ENCODE measurements around the gene SLC5A11.
A peak's percentile ranks its signal among the peaks of the same experiment; 100 is the strongest.
"Not testable (repeated sequence)": the region's sequence is repeated elsewhere in the genome, so short reads cannot be mapped to it uniquely, and the experiment has no call there.

The SLC5A11 gene

DNA sequence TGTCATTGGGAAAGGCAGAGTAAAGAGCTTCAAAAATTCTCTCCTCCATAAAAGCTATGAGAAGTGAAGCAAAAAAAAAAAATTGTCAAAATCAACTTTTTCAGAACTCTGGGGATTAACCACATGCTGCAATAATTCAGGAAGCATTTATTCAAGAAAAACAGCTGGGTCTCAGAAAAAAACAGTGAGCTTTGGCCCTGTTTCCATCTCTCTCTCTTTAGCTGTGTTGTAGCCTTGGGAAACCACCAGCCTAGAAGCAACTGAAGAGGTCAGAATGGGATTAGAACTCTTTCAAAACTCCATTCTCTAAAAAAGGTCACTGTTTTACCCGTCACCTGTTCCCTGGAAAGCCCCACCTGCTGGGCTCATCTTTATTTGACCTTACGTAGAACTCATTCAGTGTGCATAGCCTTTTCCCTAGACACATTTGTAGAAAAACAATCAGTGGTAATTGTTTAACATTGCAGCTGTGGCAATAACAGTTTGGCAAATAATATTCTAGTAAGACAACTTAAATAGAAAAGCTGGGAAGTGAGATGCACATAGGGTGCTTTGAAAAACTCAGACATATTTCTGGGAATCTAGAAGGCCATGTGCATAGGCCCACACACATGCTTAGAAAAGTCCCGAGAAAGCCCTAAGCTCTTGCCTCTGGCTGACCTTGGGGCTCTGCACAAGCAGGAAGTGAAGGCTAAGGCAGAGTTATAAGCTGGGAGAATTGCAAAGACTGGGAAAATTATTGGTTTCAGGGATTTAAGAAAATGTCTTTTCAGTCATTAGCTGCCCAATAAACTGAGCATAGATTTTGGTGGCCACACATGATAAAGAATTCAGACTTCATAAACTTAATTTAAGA, 18.0 kb downstream of the SLC5A11 start:
- DNase-seq: no peak

DNA sequence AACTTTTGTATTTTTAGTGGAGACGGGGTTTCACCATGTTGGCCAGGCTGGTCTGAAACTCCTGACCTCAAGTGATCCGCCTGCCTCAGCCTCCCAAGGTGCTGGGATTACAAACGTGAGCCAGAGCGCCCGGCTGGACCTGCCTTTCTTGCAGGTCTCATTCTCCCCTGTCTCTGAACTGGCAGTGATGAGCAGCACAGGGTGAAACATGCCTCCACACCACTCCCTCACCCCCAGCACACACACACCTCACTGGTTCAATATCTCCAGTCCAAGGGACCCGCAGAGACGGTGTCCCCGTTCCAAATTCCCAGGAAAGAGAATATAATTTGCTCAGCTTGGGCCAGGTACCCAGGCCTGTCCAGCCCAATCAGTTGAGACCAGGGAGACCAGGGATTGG, 23.3 kb downstream of the SLC5A11 start:
- DNase-seq: no peak

DNA sequence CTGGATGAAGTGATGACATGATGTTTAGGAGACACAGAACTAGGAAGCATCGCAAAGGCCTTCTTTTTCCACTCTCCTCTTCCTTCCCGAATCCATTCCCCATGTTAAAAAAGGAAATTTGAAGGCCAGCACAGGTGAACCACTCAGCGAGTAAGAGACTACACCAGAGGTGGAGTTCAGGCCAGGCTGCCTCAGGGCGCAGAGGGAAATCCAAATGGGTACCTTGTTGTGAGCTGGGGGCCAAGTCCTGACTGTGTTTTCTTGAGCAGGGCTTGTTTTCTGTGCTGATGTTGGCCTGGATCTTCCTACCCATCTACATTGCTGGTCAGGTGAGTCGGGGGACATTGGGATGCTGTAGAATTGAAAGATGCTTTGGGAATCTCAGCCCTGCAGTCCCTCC, 26.1 kb downstream of the SLC5A11 start:
- no peak for DNase-seq

DNA sequence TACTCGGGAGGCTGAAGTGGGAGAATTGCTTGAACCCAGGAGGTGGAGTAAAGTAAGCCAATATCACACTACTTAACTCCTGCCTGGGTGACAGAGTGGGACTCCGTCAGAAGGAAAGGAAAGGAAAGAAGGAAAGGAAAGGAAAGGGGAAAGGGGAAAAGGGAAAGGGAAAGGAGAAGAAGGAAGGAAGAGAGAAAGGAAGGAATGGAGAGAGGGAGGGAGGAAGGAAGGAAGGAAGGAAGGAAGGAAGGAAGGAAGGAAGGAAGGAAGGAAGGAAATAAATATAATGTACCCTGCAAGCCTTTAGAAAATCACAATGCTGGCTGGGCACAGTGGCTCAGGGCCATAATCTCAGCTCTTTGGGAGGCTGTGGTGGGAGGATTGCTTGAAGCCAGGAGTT, 27.3 kb downstream of the SLC5A11 start:
- no peak for DNase-seq

DNA sequence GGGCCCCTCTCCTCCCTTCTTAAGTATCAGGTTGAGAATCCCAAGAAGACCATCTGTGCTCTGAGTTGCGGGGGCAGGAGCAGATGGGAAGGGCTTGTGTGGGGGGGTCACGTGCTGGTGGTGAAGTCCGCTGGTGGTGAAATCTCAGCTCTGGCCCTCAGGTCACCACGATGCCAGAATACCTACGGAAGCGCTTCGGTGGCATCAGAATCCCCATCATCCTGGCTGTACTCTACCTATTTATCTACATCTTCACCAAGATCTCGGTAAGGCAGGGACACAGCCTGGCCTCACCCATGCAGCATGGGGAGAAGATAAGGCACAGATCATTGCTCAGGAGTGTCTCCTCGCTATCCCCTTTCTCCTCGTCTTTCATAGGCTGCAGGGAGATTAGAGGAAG, 29.7 kb downstream of the SLC5A11 start:
- DNase-seq: no peak

DNA sequence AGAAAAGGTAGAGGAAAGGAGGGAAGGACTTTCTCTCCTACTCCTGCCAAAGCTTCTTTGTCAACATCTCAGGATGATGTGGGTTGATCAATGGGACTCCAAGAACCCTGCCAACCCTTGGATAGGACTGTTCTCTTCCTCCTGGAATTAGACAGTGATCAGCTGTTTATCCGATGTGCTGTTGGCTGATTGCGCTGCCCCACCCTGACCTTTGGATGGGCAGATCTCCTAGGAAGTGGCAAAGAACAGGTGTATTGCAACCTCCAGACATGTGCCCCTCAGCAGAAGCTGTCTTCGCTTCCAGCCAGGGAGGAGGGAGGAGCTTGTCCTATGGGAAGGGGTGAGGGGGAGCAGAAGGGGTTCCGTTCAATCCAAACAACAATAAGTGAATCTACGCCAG, 30.5 kb downstream of the SLC5A11 start:
- DNase-seq: no peak

DNA sequence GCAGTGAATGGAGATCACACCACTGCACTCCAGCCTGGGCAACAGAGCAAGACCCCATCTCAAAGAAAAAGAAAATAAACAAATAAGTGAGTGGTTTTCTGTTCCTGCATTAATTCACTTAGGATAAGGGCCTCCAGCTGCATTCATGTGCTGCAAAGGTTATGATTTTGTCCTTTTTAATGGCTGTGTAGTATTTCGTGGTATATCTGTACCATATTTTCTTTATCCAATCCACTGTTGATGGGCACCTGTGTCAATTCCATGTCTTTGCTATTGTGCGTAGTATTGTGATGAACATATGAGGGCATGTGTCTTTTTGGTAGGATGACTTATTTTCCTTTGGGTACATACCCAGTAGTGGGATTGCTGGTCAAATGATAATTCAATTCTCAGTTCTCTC, 33.9 kb downstream of the SLC5A11 start:
- DNase-seq: no peak

DNA sequence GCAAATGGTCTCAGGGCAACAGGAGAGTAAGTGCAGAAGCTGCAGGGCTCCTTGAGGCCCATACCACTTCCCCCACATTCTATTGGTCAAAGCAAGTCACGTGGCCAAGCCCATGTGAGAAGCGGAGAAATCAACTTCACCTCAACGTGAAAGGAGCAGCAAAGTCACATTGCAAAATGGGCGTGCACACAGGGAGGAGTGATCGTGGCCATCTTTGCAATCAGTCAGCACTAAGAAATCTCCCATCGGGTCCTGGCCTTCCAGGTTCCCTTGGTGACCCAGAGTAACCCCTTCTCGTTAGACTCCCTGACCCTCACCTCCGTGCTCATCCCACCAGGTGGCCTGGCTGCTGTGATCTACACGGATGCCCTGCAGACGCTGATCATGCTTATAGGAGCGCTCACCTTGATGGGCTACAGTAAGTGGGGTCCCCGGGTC, 38.0 kb downstream of the SLC5A11 start:
- no peak for DNase-seq

DNA sequence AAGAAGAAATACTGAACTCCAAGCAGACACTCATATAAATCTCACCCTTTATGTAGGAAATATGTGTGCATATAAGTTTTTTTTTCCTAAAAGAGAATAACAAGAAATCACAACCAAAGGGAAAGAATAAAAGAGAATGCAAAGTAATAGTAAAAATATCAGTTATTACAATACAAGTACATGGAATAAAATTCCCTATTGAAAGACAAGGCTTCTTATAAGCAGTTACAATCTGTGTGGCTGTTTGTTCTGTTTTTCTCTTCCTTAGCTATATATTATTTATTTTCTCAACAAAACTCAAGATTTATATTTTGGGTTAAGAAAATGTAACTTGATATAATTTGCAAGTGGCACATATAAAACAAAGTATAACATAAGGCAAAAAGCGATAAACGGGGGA, 41.7 kb downstream of the SLC5A11 start:
- DNase-seq: no peak

DNA sequence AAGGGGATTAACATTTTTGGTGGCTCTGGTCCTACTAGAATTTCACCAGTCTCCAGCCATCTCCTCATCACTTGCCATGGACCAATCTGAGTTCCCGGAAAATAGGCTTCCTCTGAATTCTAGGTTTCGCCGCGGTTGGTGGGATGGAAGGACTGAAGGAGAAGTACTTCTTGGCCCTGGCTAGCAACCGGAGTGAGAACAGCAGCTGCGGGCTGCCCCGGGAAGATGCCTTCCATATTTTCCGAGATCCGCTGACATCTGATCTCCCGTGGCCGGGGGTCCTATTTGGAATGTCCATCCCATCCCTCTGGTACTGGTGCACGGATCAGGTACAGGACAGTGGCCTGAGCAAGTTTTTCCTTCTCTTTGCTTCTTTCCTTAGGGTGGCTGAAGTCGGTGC, 45.0 kb downstream of the SLC5A11 start:
- no peak for DNase-seq

DNA sequence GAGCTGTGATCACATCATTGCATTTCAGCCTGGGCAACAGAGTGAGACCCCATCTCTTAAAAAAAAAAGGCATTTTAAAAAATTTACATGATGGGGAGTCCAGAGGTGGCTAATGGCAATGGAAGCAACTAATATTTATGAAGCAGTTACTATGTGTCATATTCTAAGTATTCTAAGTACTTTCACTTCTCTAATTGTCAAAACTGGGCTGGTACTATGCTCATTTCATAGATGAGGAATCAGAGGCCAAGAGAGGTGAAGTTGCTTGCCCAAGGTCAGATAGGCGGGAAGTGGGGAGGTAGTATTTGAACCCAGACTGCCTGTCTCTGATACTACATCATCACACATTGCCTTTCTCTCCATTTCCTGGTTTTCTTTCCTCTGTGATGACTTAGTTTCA, 50.7 kb downstream of the SLC5A11 start:
- DNase-seq: no peak

DNA sequence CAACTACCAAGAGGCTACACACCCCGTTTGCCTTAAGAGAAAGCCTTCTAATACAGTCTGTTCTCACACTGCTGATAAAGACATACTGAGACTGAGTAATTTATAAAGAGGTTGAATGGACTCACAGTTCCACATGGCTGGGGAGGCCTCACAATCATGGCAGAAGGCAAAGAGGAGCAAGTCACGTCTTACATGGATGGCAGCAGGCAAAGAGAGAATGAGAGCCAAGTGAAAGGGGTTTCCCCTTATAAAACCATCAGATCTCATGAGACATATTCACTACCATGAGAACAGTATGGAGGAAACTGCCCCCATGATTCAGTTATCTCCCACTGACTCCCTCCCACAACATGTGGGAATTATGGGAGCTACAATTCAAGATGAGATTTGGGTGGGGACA, 51.8 kb downstream of the SLC5A11 start:
- not testable (repeated sequence) for DNase-seq

DNA sequence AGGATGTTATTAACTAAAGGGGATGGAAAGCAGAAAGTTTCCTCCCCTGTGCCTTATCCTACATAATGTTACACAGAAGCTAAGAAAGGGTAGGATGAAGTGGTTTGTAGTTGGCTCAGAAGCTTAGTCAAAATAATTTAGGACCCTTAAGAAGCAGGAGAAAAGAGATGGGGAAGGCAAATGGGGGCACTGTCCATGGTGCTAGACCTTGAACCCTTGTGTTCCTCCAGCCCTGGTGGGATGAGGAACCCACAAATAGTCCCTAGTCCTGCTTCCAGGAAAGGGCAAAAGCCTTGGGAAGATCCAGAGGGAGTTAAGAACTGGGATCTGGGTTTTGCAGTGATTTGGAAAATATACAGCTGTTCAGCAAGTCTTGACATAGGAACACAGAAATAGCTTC, 54.5 kb downstream of the SLC5A11 start:
- no peak for DNase-seq

DNA sequence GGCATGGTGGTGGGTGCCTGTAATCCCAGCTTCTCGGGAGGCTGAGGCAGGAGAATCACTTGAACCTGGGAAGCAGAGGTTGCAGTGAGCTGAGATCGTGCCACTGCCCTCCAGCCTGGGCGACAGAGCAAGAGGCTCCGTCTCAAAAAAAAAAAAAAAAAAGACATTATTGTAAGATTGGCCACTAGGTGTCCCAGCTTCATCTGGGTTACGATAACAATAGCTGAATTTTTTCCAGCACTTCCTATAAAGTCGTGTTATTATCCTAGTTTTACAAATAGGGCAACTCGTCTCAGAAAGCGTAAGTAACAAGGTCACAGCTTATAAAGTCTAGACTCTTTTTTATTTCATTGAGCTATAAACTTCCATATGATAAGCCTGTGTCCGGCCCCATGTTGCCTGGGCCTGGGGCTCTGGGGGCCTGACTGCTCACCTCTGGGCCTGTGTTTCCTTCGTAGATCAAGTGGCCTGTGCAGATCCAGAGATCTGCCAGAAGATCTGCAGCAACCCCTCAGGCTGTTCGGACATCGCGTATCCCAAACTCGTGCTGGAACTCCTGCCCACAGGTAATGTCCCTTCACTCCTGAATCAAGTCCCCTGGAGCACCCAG, 60.5 kb downstream of the SLC5A11 start:
- DNase-seq: no peak

DNA sequence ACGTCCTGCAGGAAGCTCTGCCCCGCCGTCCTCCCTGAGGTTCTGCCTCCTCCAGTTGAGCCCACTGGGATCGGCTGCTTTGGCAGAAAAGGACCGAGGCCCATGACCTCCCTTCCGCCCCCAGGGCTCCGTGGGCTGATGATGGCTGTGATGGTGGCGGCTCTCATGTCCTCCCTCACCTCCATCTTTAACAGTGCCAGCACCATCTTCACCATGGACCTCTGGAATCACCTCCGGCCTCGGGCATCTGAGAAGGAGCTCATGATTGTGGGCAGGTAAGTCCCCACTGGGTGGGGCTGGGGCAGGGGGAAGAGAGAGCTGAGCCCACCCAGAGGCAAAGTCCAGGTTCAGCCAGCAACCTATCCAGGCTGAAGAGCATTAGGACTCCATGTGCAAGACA, 61.1 kb downstream of the SLC5A11 start:
- no peak for DNase-seq

DNA sequence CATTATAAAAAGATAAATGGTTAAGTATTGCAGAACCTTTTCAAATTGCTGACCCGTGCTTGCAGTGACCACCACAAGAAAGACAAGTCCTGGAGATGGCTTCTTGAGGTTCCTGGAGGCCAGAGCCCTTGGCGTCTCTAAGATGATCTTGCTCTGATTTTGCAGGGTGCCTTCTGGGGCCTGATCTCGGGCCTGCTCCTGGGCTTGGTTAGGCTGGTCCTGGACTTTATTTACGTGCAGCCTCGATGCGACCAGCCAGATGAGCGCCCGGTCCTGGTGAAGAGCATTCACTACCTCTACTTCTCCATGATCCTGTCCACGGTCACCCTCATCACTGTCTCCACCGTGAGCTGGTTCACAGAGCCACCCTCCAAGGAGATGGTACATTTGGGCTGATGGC, 63.0 kb downstream of the SLC5A11 start:
- DNase-seq: no peak

DNA sequence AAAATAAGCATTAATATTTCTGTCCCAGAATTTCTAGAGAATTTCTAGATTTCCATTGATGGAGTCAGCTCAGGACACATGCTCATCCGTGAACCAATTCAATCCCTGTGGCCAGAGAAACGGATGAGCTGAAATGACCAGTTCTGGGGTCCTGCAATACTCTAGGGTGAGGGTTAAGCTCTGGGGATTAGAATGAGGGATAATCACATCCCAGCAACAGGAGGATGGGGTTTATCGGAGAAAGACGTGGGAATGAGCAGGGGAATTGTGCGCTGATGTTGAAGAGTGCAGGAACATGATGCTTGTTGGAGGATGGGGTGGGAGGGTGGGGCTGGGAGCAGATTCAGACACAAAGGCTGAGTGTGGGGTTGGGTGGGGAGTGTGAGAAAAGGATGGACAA, 64.1 kb downstream of the SLC5A11 start:
- DNase-seq: no peak

DNA sequence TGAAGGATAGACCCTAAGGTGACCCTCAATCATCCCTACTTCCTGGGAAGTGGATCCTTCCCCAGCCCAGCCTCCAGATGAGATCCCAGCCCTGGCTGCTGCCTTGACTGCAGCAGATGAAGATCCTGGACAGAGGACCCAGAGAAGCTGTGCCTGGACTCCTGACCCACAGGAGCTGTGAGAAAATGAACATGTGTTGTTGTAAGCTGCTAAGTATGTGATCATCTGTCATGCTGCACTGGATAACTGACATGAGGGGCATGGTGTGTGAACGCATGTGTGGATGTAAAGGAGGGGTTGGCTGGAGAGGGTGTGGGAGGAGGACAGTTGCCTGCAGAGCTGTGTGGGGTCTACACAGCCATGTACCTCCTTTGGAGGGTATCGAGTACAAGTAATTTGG, 69.3 kb downstream of the SLC5A11 start:
- no peak for DNase-seq

DNA sequence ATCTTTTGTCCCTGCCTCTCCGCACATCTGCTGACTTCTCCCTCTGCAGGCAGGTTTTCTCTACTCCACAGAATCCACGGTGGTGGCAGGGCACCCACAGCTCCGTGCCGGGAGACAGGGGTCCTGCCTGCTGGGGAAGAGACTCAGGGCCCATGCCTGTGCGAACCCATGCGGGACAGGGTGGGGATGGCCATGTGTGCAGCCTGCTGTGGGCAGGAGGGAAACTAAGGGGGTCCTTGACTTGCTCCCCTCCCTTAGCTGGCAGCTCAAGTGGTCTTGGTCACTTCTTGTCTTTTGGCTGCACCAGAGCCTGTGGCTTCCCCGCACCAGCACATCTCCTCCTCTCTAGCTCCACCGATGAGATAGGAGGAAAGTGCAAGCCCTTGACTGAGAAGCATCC, 69.8 kb downstream of the SLC5A11 start:
- DNase-seq: no peak

DNA sequence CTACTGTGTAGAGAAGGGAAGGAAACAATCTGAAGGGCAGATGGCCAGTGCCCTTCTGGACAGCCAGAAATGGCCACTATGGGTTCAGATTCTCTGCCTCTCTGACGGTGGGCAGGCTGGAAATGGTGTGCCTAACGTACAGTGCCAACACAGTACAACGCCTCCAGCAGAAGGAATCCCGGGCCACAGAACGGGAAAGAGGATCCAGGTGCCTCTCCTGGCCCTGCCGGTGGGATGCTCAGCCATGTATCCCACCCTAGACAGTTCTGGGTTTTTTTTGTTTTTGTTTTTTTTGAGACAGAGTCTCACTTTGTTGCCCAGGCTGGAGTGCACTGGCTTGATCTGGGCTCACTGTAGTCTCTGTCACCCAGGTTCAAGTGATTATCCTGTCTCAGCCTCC, 71.5 kb downstream of the SLC5A11 start:
- no peak for DNase-seq

DNA sequence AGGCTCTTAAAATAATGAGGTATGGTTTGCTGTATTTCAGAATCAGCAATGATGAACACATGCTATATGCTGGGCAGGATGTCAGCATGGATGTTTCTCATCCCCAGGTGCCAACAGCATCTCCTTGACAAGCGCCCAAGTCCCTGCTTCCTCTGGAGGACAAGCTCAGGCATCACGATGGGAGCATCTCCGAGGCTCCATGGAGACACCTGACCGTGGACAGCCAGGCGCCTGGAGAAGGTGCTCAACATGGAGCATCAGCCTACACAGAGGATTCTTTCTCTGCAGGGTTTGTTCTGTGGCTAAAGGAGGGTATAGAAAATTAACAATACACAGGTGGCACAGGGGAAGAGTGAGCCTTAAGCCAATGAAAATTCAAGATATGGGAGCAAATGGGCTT, 72.1 kb downstream of the SLC5A11 start:
- no peak for DNase-seq

DNA sequence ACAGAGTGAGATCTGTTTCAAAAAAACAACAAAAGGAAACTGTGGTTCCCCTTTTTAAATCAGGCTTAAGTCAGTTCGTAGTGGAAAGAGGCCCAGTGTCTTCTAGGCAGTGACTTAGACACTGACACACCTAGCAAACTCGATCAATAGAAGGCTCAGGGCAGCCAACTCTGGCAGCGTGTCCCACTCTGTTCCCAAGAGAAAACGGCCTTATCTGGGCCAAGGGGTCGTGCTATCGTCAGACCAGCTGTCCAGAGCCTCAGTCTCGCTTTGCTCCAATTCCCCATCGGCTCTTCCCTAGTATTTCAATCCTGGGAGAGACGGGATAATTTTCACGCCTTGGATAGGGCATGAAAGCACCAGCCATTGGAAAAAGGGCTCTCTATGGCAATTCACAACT, 72.9 kb downstream of the SLC5A11 start:
- no peak for DNase-seq

DNA sequence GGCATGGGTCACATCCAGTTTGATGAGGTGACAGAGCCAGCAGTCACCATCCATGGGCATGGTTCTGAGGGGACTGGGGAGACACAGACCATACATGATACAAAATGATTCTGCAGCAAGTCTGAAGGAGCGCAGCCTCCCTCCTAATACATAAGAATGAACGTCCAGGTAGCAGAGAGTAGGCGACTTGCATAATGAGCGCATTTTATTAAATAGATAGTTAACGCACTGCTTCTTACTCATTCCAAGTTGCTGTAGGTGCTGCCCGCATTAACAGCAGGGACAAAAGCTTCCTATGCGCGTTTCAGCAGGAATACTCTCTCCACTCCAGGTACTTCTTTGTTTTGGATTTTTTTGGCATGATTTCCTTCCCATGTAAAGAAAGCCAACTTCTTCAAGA, 73.8 kb downstream of the SLC5A11 start:
- no peak for DNase-seq

DNA sequence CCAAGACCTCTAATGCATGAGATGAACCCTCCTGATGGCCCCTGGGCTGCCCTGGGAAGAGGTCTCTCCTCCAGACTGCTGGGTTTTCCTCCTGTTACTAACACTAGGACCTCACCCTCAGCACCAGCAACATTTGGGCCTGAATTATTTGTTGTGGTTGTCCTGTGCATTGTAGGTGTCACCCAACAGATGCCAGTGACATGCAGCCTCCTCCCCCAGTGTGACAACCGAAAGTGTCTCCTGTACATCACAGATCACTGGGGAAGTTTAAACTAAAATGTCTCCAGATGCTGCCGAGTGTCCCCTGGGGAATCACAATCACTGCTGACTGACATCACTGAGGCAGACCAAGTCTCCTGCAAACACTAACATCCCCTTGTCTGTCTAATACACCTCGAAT, 74.8 kb downstream of the SLC5A11 start:
- DNase-seq: no peak

DNA sequence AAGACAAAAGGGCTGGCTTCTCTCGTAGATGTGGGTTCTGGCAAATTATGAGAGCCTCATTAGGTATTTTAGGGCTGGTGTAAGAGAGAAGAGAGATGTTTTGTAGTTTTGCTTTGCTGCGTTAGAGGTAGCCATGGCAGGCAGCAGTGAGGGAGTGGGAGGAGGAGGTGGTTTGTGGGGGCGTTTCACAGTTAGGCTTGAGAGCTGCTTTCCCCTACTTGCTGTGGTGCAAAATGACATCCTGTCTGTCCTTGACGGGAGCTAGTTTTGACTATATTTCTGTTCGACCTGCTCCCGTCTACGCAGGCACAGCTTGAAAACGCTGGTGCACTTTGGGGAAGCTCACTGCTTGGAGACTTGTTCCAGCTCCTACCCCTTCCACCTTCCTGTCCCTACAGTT, 75.5 kb downstream of the SLC5A11 start:
- peak; percentile 25 for DNase-seq

All from activated CD4-positive, alpha-beta T cell treated with anti-CD3 and anti-CD28 coated beads, Interleukin-2, Interleukin-6, amounts not matched to agents 100 ng/mL and 50 ng/mL, durations not matched to agents 16 hours and 8 hours (primary cell).